Hindlimb muscle (tissue), 1 donor: ENCODE results near the gene NRGN. TPM values are rescaled to one million over a fixed set of nuclear protein-coding genes. Genes with fewer than 3 reads are reported as not detected.

Source experiments
- DNase-seq: peaks from one replicate; pipeline ENCODE4 v3.0.0-alpha.2; 2013
- polyA plus RNA-seq: library from polyadenylated mRNA; unstranded; fragments of 120-200 nt; gene quantifications from one replicate; pipeline ENCODE4 v1.2.1, GENCODE V29; 2013; ENCODE audit not compliant: insufficient read length

NRGN gene
- polyA plus RNA-seq, 1 donor, result 5.3 TPM

DNA sequence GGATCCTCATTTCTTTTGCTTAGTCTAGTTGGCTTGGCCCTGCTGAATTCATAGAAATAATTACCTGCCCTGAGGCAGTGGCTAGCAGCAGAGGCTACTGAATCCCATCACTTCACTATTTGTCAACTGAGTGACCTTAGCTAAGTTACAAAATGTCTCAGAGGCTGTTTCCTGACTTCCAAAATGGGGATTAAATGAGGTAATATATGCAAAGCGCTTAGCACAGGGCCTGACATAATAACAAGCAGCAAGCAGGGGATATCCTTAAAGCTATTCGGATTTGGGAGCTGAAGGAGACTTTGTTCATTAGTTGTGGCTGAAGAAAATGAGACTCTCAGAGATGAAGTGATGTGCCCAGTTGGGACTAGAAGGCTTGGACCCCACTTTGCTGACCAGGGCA is 2.8 kb downstream of the NRGN start:
- no peak for DNase-seq

DNA sequence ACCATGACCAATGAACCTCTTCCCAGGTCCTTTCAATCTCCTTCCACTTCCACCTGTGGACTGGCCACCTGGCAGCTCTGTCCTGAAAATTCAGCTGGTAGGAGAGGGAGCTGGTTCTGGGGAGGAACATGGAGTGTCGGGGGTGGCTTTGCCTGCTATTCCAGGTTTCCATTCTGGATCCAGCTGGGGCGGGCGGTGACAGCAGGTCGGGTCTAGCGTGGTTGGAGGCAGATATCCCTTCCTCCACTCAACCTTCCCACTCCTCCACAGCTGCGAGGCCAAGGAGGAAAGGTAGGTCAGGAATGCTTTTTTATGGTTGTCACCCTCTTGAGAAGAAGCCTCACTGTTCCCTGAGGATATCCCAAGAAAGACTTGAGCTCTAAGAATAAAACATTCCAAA is 3.3 kb downstream of the NRGN start:
- DNase-seq, result no peak

DNA sequence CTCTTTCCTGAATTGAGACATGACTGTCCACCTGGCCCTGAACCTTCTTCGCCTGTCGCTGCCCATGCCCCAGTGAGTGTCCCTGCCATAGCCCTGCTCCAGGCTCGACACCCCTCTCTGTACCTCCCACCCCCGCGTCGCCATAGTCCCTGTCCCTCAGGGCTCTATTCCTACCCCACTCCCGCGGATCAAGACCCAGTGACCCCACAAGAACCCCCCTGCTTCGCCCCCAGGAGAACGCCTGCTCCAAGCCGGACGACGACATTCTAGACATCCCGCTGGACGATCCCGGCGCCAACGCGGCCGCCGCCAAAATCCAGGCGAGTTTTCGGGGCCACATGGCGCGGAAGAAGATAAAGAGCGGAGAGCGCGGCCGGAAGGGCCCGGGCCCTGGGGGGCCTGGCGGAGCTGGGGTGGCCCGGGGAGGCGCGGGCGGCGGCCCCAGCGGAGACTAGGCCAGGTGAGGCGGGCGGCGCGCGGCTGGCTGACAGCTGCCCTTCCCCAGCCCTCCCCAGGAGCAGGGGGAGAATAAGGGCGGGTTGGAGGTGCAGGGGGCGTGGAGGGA is 5.6 kb downstream of the NRGN start:
- no peak for DNase-seq

DNA sequence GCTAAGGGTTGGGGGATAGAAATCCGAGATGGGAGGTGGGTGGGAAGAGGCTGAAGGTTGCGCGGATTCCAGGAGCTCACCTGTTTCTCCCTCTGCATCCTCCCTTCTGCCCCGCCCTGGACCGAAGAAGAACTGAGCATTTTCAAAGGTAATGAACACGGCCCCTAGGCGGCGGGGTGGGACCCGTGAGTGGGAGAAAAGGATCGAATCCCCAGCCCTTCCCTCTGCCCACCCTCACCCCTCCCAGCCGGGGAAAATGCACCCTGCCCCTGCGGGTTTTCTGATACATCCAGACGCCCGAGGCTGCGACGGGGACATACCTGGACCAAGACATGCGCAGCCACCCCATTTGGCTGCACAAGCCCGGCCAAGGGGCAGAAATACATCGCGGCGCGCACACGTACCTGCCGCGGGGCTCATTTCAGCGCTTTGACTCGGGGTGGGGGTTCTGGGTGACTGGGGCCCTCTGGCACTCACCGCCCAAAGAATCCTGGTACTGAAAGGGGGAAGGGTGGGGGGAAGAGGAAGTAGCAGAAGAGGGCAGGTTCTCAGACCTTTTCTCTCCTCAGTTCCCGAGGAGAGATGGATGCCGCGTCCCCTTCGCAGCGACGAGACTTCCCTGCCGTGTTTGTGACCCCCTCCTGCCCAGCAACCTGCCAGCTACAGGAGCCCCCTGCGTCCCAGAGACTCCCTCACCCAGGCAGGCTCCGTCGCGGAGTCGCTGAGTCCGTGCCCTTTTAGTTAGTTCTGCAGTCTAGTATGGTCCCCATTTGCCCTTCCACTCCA is 6.3 kb downstream of the NRGN start:
- DNase-seq, result no peak

DNA sequence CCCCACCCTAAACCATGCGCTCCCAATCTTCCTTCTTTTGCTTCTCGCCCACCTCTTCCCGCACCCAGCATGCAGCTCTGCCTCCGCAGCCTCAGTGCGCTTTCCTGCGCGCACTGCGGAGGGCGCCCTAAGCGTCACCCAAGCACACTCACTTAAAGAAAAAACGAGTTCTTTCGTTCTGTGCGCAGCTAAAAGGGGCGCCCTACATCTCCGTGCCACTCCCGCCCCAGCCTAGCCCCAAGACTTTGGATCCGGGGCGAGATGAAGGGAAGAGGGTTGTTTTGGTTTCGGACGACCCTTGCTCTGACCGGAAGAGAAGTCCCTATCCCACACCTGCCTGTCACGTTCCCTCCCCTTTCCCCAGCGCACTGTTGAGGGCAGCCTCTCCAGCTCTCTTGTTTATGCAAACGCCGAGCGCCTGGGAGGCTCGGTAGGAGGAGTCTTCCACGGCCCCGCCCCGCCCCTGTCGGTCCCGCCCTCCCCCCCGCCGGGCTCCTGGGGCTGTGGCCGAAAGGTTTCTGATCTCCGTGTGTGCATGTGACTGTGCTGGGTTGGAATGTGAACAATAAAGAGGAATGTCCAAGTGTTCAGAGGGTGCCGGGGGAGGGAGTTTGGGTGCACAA is 7.0 kb downstream of the NRGN start:
- no peak for DNase-seq

DNA sequence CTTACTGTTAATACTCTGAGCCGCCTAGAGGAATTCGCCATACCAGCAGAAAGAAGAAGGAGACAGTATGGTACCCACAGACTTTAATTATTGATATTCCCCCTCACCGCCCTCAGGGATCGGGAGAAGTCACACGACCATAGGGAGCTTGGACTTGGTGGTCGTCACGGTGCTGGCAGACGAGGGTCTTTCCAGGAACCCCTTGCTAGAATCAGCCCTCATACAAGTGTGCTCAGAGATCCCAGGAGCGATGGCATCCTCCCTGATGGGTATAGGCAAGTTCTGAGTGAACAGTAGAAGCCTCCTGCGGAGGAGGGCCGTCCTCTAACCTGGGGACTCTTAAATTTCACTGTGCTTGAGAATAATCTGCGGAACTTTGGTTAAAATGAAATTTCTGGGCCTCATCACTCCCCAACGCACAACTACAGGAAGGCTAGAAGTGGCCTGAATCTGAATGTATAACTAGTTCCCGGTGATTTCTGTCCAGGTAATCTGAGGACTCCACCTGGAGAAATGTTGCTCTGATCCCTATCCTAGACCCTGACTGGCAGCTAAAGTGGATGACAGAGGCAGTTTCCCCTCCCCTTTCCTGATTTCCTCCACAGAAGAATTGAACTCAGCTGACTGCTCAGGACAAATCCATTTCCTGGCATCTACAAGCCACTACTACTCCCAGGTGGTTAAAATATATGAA is 7.8 kb downstream of the NRGN start:
- no peak for DNase-seq

DNA sequence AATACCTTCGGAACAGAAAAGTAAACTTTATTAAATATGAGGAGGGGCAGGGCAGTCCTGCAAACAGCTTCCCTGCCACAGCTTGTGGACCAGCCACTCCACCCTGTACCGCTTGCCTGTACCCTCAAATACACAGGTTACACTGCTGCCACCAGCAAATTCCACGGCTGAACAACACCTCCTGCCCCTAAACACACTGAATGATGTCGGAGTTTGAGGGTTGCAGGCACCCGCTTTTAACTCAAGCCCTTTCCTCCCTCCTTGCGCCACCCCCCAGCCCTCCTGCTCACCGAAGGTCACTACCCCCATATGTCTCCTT is 8.3 kb downstream of the NRGN start:
- no peak for DNase-seq

DNA sequence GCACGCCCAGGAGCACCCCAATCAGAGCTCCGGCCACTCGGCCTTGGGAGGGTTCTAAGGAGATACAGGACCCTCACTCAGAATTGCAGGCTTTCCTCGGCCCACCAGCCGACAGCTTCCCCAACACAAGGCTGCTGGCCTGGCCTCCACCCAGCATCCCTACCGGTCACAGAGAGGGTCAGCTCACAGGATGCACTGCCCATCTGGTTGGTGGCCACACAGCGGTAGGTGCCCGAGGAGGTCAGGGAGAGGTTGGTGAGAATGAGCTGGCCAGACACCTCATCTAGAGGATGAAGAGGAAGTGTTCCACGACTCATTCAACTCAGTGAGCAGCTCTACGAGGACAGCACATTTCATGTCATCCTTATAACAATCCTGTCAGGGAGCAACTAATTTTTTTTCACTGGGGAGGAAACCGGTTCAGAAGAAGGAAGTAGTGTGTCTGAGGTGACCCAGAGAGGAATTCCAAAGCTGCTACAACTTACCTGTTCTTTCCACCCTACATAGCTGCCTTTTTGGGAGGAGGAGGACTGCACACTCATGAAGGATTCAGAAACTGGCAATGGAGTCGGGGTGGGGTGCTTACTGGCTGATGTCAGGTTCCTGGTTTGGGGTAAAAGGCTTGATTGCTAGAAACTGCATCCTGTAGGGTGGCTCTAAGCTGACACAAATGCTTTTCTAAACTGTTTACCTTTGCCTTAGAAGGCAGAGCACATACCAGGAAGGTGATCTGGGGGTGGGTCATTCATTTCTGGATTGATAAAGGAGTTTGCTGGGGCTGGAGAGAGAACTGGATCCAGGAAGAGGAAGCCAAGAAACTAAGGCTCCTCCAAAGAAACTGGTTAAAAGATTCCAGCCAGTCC is 9.0 kb downstream of the NRGN start:
- DNase-seq, result no peak

DNA sequence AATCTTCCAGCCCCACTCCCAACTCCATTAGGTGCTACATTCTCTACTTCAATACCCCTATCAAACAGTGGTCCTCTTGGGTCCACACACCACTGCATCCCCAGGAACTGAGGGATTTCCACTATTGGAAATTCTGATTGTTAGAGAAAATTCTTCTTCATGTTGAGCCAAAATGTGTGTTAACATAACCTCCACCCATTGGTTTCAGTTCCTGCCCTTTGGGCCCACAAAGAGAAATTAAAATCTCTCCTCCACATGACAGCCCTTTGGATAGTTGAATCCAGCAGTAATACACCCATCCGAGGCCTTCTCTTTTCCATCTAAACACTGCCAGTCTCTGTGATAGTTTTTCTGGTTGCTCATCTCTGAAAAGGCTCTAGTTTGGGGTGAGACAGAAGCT is 10.2 kb downstream of the NRGN start:
- no peak for DNase-seq

DNA sequence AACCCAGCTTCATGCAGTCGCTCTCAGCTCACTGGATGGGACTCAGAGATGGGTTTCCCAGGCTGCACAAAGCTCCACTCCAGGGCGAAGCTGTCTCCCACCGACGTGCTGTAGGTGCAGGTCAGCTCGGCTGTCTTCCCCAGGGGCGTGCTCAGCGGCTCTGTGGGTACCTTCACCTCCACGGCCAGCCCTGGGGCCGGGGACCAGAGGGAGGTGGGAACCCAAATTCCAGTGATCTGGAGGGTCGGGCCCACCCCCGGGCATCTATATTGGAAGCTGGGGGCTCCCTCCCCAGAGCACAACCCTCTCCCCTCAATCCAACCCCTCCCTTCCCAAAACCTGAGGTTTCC is 11.6 kb downstream of the NRGN start:
- no peak for DNase-seq

DNA sequence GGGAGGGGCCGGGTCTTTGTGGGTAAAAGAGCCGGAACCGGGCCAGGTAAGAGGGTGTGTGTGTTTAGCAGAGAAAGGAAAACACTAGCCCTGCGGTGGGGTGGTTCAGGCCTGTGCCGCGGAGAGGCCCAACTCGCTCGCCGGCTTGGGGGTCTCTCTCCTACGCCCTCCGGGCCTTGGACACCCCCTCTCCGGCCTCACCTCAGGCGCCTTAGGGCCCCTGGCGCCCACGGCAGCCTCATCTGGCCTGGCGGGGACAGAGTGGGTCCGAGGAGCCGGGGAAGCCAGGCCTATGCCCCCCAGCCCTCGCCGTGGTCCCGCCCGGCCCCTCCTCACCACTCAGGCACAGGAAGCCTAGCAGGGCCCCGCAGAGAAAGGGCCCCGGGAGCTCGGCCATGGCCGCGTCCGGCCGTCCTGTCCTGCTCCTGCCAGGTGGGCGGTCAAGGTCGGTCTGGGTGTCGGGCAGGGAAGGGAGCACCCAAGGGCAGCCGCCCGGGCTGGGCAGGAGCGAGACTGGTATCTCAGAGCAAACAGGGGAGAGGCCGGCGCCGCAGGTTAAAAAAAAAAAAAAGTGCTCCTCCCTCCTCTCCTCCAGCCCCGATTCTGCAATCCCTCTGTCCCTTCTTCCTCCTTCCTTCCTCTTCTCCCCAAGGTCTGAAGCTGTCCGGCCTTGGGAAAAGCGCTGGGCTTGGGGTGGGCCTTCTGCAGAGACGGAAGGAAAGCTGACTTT is 12.2 kb downstream of the NRGN start, which contains the start of gene VSIG2:
Gene VSIG2, minus strand, starts transcription at position 515 of the 730 bp plus-strand sequence. Its CDS starts 118 bp downstream, at position 397.
- no peak for DNase-seq

DNA sequence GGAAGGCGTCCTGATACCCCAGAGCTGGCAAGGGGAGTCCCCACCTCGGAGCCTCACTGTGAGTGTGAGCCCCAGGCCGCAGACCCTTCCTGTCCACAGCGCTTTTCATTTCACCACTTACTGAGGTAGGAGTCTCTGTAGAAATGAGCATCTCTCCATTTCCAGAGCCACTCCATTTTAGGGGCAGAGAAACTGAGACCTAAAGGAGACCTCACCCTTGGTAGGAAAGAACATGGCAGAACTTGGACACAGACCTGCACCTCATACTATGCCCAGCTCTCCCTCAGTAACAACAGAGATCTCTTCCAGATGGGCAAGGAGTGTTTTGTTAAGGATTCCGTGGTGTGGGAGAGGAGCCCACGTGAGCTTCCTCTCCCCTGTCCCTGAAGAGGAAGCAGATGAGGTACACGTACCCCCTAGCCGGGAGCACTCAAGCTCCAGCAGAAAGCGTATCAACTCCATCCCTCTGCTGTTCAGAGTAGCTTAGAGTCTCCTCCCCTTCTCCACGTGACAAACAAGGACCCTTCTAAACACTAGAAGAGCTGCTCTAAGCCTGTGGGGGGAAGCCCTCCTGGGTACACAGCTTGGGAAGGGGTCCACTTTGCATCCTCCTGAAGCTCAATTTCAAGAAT is 12.8 kb downstream of the NRGN start:
- no peak for DNase-seq

DNA sequence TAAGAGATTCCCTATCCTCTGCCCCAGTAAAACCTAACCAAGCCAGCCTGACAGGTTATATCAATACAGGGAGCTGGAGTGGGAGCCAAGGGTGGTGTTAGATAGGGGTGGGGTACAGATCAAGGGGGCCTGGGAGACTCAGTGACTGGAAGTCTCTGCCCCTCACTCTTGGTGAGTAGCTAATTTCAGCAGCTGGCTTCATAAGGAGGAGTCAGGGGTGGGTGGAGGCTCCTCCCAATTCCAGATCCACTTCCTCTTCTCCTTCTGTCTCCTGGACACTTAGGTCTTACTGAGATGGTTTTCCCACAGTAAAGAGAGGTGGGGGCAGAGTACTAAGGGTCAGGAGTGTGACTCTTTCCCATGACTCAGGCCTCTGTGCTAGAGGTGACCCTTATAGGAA is 13.5 kb downstream of the NRGN start:
- no peak for DNase-seq

DNA sequence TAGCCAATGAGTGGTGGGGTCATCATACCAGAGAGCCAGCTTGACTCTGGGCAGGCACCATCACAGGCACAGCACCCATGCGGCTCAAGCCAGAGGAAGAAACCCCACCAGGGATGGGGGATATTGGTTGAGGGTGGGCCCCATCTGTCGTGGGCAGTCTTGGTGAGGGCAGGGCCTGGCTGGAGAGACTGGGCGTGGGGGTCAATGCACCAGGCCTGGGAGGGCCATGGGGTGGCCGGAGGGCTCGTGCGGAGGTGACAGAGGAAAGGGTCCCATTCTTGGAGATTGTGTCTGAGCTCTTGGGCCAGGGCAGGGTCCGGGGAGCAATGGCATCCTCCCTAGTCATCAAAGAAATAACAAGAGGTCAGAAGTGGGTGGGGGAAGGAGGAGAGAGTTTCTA is 13.9 kb downstream of the NRGN start:
- DNase-seq, result no peak

DNA sequence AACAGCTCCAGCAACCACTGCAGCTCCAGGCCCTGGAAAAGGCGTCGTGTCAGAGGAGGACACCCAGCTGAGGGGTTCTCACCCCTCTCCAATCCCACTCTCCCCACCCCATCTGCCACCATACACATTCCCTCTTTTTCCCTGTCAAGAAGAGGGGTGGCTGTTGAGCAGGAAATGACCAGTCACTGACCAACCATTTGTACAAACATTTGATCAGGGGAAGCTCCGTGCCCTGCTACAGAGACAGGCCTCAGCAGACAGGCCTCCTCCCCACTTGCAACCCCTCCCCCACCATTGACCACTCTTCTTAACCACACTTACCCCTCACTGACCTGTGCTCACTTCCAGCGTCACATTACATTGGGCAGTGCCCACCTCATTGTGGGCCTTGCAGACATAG is 14.6 kb downstream of the NRGN start:
- no peak for DNase-seq

DNA sequence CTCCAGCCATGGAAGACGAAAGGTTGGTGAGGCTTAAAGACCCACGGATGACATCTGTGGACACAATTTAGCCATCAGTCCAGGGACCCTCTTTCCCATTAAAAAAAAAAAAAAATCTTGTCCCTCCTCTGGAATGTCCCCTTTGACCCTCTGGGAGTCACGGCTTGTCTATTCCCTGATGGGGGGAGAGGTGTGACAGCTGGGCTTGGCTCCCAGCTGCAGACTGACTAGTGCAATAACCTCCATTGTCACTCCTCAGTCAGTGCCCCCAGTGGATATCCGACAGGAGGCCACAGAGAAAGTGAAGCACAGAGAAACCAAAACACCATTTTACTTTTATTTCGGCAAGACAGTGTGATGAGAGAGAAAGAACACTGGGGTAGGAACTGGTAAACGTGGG is 15.0 kb downstream of the NRGN start:
- DNase-seq, result no peak

DNA sequence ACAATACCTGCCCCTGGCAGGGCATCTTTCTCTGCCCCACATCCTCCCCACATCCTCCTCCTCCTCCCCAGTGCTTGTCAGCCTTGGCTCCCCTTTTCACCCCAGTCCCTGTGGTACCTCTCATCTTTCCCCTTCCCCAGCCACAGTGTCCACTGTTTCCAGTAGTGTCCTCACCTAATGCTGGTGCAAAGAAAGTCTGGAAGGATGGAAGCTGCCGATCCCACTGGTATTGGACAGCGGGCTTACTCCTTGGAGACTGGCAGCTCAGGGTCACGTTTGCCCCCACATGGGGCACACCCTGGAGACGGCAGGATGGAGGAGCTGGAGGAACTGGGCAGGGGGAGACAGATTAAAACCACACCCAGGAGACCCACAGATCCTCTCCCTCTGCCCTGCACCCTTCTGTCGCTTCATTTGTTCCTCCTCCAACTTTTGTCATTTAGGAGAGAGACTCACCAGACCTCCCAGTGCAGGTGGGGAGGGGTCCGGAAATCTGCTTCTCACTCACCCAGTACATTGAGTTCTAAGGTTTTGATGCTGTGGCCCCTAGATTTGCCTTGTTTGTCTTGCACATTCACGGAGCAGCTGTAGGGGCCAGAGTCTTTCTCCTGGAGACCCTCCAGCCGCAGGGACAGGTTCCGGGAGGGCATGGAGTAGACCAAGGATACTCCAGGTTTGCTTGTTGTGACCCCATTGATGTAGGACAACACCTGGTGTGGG is 16.5 kb downstream of the NRGN start:
- DNase-seq, result no peak

DNA sequence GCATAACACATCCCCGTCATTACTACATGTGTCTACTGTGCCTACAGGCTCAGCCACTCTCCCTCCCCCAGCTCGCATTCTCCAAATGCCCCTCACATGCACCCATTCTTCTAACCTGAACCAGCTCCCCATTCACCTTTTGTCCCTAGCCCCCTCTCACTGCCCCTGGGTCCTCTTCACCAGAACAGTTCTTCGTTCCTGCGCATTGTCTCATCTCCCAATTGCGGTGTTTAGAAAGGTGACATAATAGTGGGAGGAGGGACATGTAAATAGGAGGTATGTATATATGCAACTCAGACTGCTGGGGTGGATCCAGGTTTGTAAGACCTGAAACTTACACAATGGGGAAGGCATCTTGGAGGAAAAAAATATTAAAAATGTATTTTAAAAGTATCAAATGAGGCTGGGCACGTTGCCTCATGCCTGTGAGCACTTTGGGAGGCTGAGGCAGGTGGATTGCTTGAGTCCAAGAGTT is 17.0 kb downstream of the NRGN start:
- no peak for DNase-seq

DNA sequence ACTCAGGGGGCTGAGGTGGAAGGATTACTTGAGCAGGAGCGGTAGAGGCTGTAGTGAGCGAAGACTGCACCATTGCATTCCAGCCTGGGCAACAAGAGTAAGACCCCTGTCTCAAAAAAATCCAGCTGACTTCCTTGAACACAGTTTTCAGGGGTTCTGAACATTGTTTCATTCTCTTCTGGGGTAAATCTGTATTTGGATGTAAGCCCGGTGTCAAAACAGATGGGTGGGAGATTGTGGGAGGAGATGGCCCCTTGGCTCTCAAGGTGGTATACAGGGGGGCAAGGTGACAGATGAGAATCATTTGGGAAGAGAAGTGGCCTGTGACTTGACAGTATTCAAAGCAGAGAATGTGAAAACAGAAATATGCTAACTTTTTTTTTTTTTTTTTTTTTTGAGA is 17.6 kb downstream of the NRGN start:
- DNase-seq, result no peak
